HepG2 (cell line): Measurements from ENCODE around the gene RNF149. TPM values are rescaled to one million over a fixed set of nuclear protein-coding genes. Genes with fewer than 3 reads are reported as not detected.

ENCODE experiments used
- ARHGAP35 ChIP-seq: sonication (generic); formaldehyde crosslinking; IDR thresholded peaks from 2 replicates; pipeline ENCODE4 v1.9.0; 2022; ENCODE audit warnings: mild to moderate bottlenecking, inconsistent platforms, moderate library complexity, missing genetic modification reagents, borderline replicate concordance
- E2F1 ChIP-seq: sonication (generic); formaldehyde crosslinking; IDR thresholded peaks from 2 replicates; pipeline ENCODE4 v1.5.0; 2020; ENCODE audit warnings: missing genetic modification reagents
- ESRRA ChIP-seq: sonication (generic); formaldehyde crosslinking; IDR thresholded peaks from 2 replicates; pipeline ENCODE4 v1.5.1; 2020; ENCODE audit warnings: mild to moderate bottlenecking, low read depth, missing genetic modification reagents
- JUNB ChIP-seq: sonication (generic); formaldehyde crosslinking; IDR thresholded peaks from 2 replicates; pipeline ENCODE4 v1.8.0; 2022; ENCODE audit warnings: missing genetic modification reagents, mild to moderate bottlenecking, borderline replicate concordance
- KLF13 ChIP-seq: sonication (generic); formaldehyde crosslinking; IDR thresholded peaks from 2 replicates; pipeline ENCODE4 v1.4.0; 2020; ENCODE audit warnings: mild to moderate bottlenecking, missing genetic modification reagents
- KLF6 ChIP-seq: IDR thresholded peaks from 2 replicates; pipeline ENCODE4 v1.8.0; 2016; ENCODE audit warnings: missing biosample characterization, missing genetic modification reagents
- MAFK ChIP-seq, 2 experiments: IDR thresholded peaks in 1 of 2; conservative IDR thresholded peaks in 1 of 2; 2 replicates each; pipeline ENCODE4 v1.6.1; 2011; ENCODE audit warnings: improper control_type of control experiment in 2 of 2, low read length in 2 of 2
- NCOA2 ChIP-seq: sonication (generic); formaldehyde crosslinking; IDR thresholded peaks from 2 replicates; pipeline ENCODE4 v1.8.0; 2022; ENCODE audit warnings: inconsistent platforms
- RXRA ChIP-seq: sonication (generic); formaldehyde crosslinking; IDR thresholded peaks from 2 replicates; pipeline ENCODE4 v1.5.1; 2020; ENCODE audit warnings: missing genetic modification reagents
- SNRNP70 ChIP-seq: fragments of 200-400 bp; formaldehyde crosslinking; IDR thresholded peaks from 2 replicates; pipeline ENCODE4 v1.6.1; 2017; ENCODE audit warnings: mild to moderate bottlenecking, low read depth, low read length, moderate library complexity
- SUZ12 ChIP-seq: fragments of 150-350 bp; IDR thresholded peaks from 2 replicates; pipeline ENCODE4 v1.6.1; 2014; ENCODE audit warnings: low read depth, low read length
- THAP7 ChIP-seq: sonication (generic); formaldehyde crosslinking; IDR thresholded peaks from 2 replicates; pipeline ENCODE4 v1.8.1; 2023; ENCODE audit warnings: mild to moderate bottlenecking, missing genetic modification reagents
- ZBTB4 ChIP-seq: sonication (generic); formaldehyde crosslinking; IDR thresholded peaks from 2 replicates; pipeline ENCODE4 v1.4.0; 2020; ENCODE audit warnings: missing genetic modification reagents, mild to moderate bottlenecking, borderline replicate concordance
- ZNF264 ChIP-seq: sonication (generic); formaldehyde crosslinking; IDR thresholded peaks from 2 replicates; pipeline ENCODE4 v1.4.0; 2020; ENCODE audit warnings: missing genetic modification reagents
- ZNF296 ChIP-seq: sonication (generic); formaldehyde crosslinking; conservative IDR thresholded peaks from 2 replicates; pipeline ENCODE4 v1.5.0; 2020; ENCODE audit warnings: mild to moderate bottlenecking, missing genetic modification reagents
- ZNF326 ChIP-seq: sonication (generic); formaldehyde crosslinking; IDR thresholded peaks from 2 replicates; pipeline ENCODE4 v1.4.0; 2020; ENCODE audit warnings: missing genetic modification reagents, borderline replicate concordance
- ZNF737 ChIP-seq: sonication (generic); formaldehyde crosslinking; IDR thresholded peaks from 2 replicates; pipeline ENCODE4 v1.5.0; 2020; ENCODE audit warnings: missing genetic modification reagents, mild to moderate bottlenecking, borderline replicate concordance
- ZNF747 ChIP-seq: sonication (generic); formaldehyde crosslinking; IDR thresholded peaks from 2 replicates; pipeline ENCODE4 v1.8.1; 2023; ENCODE audit warnings: missing genetic modification reagents, mild to moderate bottlenecking, borderline replicate concordance
- ZSCAN20 ChIP-seq: sonication (generic); formaldehyde crosslinking; IDR thresholded peaks from 2 replicates; pipeline ENCODE4 v1.4.0; 2020; ENCODE audit warnings: missing genetic modification reagents, mild to moderate bottlenecking, borderline replicate concordance
- polyA plus RNA-seq, 8 experiments: library from polyadenylated mRNA; depleted of rRNA in 3 of 8; stranded (reverse) in 7 of 8; unstranded in 1 of 8; fragments of >200 nt; fragmentation: Illumina TruSeq in 4 of 8; extraction: Trizol in 4 of 8; gene quantifications; 2 replicates each; pipeline versions ENCODE4 v1.2.1 to v1.2.3, GENCODE V29; 2011 to 2016; ENCODE audit warnings: low read depth in 4 of 8, missing spikeins in 1 of 8, mixed read lengths in 1 of 8; ENCODE audit not compliant: insufficient read depth in 1 of 8
- total RNA-seq, 5 experiments: library from RNA; depleted of rRNA; stranded (reverse); fragments of >200 nt; fragmentation: Illumina TruSeq; extraction: Trizol; gene quantifications; 2 replicates each; pipeline ENCODE4 v1.2.3, GENCODE V29; 2016; ENCODE audit warnings: low read depth in 1 of 5
- TF ChIP-seq, protein P1 (sequence below): sonication (generic); formaldehyde crosslinking; IDR thresholded peaks from 2 replicates; pipeline ENCODE4 v1.4.0; 2020; ENCODE audit warnings: missing genetic modification reagents
- TF ChIP-seq, protein P2 (sequence below): sonication (generic); formaldehyde crosslinking; IDR thresholded peaks from 2 replicates; pipeline ENCODE4 v1.9.0; 2021; ENCODE audit warnings: missing genetic modification reagents, mild to moderate bottlenecking, borderline replicate concordance

Gene RNF149
- total and polyA plus RNA-seq, 2 of the 13 experiments (the other 11 are each of a cell fraction or from before 2014, with no cell fraction given), result 87.6 to 109 TPM

DNA sequence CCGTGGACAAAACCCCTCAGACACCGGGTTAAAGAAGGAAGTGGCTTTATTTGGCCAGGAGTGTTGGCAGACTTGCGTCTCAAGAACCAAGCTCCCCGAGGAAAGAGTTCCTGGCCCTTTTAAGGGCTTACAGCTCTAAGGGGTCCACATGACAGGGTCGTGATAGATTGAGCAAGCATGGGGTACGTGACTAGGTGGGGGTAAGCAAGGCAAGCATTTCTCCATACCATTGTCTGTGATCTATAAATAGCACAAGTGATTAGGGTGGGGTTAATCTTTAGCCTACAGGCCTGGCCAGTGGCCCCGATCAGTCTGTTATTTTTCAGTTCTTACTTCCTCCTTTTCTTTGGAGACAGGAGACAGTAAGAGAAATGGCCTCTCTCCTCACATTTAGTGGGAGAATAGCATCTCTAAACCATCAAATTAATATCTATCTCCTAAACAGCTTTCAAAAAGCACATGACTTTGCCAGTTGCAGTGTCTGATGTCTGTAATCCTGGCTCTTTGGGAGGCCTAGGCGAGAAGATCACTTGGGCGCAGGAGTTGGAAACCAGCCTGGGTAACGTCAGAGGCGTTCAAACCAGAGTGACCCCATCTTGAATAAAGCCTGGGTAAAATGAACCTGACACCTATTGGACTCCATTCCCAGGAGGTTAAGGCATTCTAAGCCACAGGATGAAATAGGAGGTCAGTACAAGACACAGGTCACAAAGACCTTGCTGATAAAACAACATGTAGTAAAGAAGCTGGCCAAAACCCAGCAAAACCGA is 74.1 kb downstream of the RNF149 start (continued):
- TF ChIP-seq ESRRA (CRISPR knock-in tag) (no peak), ZNF296 (CRISPR knock-in tag) (no peak), ZNF747 (CRISPR knock-in tag) (no peak), THAP7 (CRISPR knock-in tag) (no peak), NCOA2 (CRISPR knock-in tag) (peak; percentile 77; the same call in 1 of the 2 replicates), JUNB (CRISPR knock-in tag) (no peak), ARHGAP35 (CRISPR knock-in tag) (no peak), ZNF326 (CRISPR knock-in tag) (no peak), ZBTB4 (CRISPR knock-in tag) (no peak), E2F1 (no peak), SUZ12 (no peak), MAFK (conservative IDR thresholded peaks at IDR 0.05 in 1 of 2, IDR thresholded peaks at IDR 0.05 in 1 of 2; ENCODE audit: low read length in 2 of 2) (no peak), KLF6 (peak; percentile 46), KLF13 (CRISPR knock-in tag) (no peak), ZNF737 (no peak), RXRA (CRISPR knock-in tag) (peak; percentile 6; the same call in 1 of the 2 replicates), ZSCAN20 (CRISPR knock-in tag) (no peak), ZNF264 (CRISPR knock-in tag) (no peak), SNRNP70 (no peak)
- TF ChIP-seq, protein P1, sequence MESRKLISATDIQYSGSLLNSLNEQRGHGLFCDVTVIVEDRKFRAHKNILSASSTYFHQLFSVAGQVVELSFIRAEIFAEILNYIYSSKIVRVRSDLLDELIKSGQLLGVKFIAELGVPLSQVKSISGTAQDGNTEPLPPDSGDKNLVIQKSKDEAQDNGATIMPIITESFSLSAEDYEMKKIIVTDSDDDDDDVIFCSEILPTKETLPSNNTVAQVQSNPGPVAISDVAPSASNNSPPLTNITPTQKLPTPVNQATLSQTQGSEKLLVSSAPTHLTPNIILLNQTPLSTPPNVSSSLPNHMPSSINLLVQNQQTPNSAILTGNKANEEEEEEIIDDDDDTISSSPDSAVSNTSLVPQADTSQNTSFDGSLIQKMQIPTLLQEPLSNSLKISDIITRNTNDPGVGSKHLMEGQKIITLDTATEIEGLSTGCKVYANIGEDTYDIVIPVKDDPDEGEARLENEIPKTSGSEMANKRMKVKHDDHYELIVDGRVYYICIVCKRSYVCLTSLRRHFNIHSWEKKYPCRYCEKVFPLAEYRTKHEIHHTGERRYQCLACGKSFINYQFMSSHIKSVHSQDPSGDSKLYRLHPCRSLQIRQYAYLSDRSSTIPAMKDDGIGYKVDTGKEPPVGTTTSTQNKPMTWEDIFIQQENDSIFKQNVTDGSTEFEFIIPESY, result peak; percentile 15; the same call in 1 of the 2 replicates
- TF ChIP-seq, protein P2, sequence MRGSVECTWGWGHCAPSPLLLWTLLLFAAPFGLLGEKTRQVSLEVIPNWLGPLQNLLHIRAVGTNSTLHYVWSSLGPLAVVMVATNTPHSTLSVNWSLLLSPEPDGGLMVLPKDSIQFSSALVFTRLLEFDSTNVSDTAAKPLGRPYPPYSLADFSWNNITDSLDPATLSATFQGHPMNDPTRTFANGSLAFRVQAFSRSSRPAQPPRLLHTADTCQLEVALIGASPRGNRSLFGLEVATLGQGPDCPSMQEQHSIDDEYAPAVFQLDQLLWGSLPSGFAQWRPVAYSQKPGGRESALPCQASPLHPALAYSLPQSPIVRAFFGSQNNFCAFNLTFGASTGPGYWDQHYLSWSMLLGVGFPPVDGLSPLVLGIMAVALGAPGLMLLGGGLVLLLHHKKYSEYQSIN (CRISPR knock-in tag), result no peak
